ENCODE measurements around the gene ACTN3.
A peak's percentile ranks its signal among the peaks of the same experiment; 100 is the strongest.
"Not testable (repeated sequence)": the region's sequence is repeated elsewhere in the genome, so short reads cannot be mapped to it uniquely, and the experiment has no call there.

Gene ACTN3

DNA sequence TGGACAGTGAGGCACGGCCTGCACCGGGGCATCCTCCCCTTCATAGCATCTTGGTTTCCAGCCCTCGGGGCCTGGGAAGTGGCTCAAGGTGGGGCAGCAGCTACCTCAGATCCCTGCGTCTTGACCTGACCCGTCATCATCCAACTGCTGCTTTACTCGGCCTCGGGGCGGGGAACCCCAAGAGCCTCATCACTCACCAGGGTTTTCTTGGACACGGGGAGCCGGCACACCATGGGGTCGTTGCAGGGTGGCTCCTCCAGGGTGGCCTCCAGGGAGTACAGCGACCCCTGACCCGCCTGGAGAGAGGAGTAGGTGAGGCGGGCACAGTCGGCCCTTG is 21.1 kb downstream of the ACTN3 start:
- DNase-seq: no peak

DNA sequence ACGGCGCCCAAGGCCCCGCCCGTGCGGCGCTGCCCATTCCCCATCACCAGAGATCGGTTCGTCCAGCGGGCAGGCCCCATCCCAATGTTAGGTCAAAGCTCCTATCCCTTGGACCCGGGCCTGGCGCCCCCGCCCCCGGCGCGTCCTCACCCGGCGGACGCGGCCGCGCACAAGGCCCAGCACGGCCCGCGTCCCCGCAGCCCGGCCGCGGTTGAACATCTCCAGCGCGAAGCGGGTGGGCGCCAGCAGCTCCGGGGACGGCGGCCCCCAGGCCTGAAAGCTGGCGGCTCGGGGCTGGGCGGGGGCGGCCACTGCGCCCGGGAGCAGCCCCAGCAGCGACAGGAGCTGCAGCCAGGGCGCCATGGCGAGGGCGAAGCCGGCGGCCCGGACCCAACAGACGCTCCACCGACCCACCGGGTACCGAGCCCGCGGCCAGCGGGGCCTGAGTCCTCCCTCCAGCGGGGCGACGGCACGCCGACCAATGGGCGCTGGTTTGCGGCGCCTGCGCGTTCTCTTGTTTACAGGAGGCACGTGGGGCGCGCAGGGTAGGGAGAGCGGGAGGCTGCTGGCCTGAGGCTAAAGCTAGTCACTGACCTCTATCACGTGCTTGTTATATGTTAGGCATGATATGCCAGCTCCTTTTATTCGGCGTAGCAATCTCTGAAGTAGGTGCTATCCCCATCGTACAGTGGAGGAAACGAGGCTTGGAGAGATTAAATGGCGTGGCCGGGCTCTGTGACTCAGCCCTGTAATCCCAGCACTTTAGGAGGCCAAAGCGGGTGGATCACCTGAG is 21.6 kb downstream of the ACTN3 start, which contains the start of gene CTSF:
CTSF (minus strand) TSS at position 483 of the 793 bp plus-strand sequence; CDS start at position 363, 120 bp downstream.
- DNase-seq: peak; percentile 64

DNA sequence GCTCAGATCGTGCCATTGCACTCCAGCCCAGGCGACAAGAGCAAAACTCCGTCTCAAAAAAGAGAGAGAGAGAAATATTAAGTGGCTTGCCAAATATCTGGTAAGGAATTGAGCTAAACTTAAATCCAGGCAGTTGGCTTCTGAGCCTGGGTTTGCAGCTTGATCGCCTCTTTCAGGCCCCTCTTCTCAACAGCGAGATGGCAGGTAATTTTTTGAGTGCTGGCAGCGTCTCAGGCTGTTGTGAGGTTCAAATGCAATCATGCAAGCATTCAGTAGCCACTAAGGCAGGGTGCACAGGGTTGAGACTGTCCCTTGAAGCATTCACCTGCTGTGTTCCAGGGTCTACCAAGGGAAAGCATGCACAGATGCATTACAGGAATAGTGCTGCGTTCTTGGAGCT is 22.4 kb downstream of the ACTN3 start:
- no peak for DNase-seq

DNA sequence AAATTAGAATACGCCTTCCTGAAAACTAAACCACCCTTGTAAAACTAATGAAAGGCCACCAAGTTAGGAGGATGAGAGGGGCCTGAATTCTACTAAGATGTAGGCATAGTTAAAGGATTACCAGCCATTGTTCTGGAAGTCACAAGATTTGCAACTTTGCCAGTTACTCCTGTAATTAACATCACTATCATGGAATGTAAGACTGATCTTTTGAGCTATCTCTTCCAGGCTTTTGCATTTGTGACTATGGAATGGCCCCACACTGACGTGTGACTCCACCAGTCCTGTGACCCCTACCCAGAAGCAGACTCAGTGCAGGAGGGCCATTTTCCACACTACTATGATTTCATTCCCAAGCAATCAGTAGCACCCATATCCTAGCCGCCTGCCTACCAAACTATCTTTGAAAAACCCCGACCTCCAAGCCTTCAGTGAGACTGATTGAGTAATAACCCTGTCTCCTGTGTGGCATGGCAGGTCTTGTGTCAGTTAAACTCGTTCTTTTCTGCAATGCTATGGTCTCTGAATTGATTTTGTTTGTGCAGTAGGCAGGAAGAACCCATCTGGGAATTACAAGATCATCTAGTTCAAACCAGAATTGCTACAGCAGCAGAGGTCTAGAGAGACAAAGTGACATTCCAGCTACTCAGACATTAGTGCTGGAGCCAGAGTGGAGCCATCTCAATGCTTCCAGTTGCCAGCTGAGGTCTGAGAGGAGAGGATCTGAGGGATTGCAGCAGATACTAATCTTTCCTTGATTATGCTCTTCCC is 23.6 kb downstream of the ACTN3 start:
- no peak for DNase-seq

DNA sequence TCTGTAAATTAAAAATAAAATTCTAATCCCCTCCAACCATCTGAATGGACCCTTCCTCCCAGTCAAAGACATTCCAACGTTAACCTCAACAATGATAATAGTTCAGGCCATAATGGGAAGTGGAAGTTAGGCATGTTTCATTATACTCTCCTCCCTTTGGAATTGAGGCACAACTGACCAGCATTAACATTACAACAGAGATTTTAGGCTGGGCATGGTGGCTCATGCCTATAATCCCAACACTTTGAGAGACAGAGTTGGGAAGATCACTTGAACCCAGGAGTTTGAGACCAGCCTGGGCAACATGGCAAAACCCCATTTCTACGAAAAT is 24.1 kb downstream of the ACTN3 start:
- DNase-seq: no peak

DNA sequence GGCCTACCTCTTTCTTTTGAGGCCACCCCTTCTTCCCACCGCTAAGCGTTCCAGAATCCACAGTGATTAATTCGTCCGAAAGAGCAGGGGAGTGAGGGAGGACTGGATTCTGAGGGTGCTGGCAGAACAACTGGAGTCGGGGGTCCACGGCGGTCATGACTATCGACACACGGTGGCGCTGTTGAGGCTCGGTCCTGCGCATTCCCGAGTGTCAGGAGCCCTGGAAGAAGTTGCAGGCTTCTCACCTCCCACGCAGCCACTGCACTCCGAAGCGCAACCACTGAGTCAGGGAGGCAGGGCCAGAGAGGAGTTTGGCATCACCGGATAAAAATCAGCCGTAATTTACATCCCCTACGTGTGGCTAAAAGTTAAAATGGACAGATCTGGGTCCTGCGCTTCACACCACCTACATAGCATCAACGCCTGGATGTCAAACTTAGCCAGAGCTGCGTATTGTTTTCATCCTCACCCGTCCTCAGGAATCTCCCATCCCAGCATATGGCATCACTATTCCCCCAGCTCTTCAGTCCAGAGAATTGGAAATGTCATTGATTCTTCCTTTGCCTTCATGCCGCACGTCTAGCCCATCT is 32.4 kb downstream of the ACTN3 start:
- DNase-seq: peak; percentile 65

DNA sequence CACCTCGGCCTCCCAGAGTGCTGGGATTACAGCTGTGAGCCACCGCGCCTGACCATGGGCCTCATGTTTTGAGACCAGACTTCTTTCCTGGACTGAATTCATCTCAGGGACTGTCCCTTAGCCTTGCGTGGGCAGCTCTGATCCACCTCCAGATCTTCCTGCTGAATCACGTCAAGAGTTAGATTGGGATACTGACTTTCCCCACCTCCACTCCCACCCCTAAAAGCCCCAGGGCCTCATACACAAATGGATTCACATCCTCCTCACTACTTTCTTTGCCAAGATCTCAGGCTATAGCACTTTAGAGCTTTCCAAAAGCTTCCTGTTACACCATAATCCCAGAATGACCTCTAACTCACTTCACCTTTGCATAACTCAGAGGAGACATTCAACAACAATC is 34.1 kb downstream of the ACTN3 start:
- DNase-seq: no peak

DNA sequence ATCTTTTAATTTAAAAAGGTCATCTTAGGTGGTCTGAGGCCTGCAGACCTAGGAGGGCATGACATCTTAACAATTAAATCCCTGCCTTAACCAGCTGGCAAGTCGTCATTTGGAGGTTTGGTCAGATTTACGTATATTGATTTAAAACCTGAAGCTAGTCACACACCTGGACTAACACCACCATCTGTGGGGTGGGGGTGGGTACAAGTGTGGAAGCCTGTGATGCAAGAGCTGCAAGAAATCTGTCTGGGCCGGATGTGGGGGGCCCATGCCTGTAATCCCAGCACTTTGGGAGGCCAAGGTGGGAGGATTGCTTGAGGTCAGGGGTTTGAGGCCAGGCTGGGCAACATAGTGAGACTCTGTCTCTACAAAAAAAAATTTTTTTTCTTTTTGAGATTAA is 34.6 kb downstream of the ACTN3 start:
- DNase-seq: no peak

DNA sequence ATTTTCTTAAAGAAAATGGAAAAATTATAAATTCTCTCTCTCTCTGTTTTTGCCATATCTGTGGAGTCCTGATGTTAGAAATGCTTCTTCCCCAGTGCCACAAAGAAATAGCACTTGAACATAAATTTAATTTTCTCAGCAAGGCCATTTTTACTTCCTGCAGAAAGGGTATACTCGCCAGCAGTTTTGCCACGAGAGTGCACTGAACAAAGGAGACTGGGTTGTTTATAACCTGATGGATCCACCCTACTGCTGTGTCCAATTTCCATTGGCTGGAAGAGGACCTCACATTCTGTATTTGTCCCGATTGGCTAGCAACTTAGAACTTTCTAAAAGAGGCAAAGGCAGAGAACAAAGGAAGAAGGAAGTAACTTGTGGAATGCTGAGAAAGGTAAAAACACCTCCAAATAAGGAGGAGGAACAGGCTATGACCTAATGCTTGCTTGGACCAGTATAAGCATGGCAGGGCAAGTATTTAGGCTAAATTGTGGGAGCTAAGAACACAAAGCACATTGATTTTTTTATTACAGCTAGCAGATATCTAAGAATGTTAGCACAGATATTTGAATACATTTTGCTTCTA is 36.0 kb downstream of the ACTN3 start:
- not testable (repeated sequence) for DNase-seq

DNA sequence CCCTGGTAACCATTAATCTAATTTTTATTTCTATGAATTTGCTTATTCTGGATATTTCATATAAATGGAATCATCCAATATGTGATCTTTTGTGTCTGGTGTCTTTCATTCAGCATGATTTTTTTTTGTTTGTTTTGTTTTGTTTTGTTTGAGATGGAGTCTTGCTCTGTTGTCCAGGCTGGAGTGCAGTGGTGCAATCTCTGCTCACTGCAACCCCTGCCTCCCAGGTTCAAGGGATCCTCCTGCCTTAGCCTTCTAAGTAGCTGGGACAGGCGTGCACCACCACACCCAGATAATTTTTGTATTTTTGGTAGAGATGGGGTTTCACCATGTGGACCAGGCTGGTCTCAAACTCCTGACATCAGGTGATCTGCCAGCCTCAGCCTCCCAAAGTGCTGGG is 38.7 kb downstream of the ACTN3 start:
- DNase-seq: not testable (repeated sequence)

DNA sequence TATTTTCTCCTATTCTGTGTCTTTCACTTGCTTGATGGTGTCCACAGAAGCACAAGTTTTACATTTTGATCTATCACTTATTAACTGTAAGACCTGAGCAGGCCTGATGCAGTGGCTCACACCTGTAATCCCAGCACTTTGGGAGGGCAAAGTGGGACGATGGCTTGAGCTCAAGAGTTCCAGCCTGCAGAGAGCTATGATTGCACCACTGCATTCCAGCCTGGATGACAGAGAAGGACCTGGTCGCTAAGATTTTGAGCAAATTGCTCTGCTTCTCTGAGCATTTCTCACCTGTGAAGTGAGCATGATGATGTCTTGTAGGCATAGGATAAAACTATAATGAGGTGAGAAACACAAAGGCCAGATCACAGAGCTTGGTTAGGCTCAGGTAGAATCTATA is 39.4 kb downstream of the ACTN3 start:
- no peak for DNase-seq

DNA sequence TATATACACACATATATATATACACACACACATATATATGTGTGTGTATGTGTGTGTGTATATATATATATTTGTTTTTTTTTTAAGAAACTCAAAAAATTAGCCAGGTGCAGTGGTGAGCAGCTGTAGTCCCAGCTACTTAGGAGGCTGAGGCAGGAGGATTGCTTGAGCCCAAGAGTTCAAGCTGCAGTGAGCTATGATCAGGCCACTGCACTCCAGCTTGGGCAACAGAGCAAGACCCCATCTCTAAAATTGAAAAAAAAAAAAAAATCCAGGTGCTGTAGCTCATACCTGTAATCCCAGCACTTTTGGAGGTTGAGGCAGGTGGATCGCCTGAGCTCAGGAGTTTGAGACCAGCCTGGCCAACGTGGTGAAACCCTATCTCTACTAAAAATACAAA is 42.6 kb downstream of the ACTN3 start:
- not testable (repeated sequence) for DNase-seq

DNA sequence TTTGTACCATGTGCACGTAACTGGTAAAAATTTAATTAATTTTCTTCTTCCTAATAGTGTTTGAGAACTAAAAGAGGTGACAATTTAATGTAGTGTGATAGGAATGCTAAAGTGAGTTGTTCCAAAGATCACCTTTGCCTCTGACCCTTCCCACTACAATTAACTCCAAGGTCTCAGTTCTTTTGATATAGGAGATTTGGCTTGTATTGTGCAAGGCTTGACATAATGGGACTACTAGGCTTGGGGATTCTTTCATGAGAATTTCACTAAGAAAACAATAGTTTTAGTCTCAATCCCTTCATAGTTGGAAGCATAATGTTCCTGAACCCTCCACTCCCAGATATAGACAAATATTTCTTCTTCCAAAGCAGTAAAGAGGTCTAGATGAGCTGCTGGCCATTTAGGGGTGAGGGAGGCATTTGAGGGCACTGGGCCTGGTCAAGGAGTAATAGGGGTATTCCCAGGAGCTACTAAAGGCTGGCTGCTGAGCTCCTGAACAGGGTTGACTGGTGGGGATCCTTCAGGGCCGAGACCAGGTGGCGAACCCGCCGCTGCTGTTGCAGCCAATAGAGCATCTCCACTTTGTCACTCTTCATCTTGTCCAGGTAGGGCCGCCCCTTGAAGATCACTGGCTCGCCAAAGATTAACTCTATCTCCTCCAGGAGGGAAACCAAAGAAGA is 43.4 kb downstream of the ACTN3 start:
- no peak for DNase-seq

DNA sequence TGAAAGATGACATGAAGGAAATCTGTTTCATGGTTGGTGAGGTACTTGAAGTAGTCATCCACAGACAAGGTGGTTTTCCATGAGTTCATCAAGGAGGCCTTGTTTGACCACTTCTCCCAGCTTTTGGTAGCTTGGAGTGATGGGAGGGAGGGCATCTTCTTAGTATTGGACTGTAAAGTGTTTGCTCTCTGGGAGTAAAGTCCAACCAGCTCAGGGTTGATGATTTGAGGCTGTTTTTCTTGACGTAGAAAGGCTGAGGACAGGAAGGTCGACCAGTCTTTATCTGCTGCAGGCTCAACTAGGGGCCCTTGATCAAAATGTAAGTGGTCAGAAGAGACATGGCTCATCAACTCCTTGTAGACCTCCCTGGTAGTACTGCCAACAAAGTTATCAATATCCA is 44.5 kb downstream of the ACTN3 start:
- no peak for DNase-seq

DNA sequence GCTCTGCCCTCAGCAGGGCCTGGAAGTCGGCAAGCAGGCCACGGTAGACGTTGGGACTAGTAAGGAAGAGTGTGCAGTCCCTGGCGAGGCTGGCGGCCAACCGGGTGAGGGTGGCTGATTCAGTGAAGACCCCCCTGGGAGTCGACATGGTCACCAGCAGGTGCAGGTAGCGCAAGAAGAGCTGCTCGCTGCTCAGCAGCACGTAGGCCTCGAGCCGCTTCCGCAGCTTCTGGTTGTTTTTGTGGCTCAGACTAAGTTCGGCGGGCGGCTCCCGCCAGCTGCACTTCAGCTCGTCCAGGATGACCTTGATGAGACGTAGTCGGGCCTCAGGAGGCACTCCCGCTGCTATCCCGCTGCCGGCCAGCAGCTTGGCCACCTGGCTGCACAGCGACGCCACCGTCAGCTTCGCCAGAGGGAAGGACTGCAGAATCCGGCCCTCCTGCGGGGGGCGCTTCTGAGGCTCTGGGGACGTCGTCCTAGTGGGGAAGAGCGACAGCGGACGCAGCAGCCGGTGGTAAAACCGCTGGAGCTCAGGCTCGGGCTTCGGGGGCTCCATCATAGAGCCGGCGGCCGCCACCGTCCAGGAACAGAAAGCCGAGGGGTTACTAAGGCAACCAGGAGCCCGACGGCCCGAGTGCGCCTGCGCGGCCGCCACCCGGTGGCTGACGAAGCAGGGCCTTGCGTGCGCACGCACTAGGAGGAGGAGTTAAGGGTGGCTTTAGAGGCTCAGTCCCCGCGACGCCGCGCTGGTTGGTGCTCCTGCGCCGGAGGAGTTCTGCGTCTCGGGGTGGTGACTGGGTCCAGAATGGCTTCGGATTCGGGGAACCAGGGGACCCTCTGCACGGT is 46.0 kb downstream of the ACTN3 start, which contains the start of the genes CCDC87 and CCS:
CCDC87 (minus strand) TSS at position 607 of the 846 bp plus-strand sequence; CDS start at position 559, 48 bp downstream.
CCS (plus strand) TSS at position 729 of the 846 bp plus-strand sequence; CDS start at position 806, 77 bp downstream.
- peak; percentile 93 for DNase-seq

DNA sequence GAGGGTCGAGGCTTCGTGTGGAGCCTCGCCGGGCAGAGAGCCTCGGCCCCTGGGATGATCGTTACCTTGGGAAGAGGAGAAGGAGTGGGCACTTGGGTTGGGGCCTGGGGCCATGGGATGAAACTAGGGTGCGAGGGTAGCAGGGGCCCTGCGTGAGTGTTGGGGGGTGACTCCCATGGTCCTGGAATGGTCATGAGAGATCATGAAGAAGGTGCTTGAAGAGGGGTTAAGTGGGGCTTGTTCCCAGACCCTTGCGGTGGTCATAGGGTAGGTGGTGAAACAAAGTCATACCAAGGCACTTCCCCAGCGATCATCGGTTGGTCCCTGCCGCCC is 46.6 kb downstream of the ACTN3 start:
- DNase-seq: no peak

DNA sequence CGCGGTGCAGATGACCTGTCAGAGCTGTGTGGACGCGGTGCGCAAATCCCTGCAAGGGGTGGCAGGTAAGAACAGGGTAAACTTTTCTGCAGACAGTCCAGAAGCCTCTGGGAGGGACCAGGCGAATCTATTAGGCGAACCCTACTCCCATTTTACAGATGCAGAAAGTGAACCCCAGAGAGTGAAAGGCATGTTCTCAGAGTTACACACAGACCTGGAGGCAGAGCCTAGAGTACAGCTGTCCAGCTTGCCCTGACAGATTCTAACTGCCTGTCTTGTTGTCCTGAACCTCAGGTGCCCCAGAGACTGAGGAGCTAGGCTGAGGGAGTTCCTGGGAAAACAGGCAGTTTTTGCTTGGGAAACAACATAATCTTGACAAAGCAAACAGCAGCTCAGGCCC is 46.9 kb downstream of the ACTN3 start:
- no peak for DNase-seq

DNA sequence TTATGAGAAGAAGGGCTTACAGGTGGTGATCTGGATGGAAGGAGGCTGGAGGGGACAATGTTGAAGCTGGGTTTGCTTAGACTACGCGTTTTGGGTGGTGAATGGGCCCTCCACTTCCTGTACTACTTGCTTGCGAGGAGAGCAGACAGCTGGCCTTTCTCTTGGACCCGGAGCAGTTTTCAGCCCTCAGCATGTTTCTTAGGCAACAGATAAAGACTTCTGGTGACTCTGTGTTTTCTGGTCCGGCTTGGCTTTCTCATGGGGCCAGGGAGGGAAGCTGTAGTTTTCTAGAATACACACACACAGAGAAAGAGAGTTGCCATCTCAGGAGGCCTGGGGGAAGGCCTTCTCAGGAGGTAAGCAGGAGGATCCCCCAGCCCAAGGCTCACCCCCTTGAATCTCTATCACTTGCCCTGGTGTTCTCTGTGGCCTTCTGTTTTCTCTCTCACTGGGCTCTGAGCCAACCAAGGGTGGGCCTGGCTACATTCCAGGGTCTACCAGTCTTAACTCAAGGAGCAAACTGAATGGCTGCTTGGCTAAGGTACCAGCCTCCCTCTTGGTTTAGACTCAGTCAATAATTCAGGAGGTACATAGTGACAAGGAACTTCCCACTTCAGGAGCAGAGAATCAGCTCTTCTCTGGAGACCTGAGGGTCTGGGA is 48.7 kb downstream of the ACTN3 start:
- no peak for DNase-seq

DNA sequence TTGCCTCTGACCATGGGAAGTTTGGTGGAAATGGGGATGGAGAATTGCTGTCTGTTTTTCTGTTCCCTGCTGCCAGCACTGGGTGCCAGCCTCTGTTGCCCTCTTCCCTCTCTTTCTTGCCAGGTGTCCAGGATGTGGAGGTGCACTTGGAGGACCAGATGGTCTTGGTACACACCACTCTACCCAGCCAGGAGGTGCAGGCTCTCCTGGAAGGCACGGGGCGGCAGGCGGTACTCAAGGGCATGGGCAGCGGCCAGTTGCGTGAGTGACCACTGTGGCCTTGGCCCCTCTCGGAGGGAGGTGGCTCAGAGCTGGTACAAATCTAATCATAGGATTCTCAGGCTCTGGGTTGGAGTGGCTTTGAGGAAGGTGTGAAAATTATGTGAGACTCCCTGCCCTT is 52.3 kb downstream of the ACTN3 start:
- no peak for DNase-seq

DNA sequence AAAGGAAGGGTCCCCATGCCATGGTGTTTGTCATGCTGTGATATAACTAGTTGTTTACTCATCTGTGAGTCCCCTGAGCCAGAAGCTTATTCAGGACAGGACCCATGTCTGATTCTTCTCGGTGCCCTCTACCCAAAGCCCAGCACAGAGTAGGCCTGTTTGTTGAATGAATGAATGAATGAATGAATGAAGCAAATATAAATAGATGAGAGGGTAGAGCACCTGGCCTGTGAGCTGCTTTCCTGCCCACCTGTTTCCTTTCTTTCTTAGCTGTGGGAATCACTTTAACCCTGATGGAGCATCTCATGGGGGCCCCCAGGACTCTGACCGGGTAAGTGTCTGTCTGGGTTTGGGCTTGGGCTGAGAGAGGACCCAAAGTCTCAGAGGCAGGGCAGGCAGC is 53.5 kb downstream of the ACTN3 start:
- no peak for DNase-seq

DNA sequence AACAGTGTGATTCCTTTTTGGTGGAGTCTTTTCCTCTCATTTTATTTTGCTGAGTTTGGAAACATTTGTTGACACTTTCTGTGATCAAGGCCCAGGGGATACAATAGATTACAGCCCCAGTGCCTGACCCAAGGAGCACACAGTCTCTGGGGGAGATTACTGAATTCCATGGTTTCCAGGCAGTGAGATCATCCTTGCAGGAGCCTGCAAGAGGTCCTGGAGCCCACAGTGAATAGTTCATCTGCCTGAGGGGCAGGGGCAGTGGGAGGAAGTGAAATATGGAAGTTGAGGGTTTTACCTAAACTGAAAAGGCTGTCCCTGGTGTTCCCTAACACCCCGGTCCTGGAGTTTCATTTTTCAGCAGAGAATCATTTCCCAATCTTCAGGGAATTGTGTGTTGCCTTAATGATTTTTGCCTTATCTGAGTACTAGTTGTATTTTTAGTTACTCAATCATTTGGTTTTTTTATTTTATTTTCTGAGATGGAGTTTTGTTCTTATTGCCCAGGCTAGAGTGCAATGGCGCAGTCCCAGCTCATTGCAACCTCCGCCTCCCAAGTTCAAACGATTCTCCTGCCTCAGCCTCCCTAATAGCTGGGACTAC is 54.0 kb downstream of the ACTN3 start:
- DNase-seq: no peak

Data from fibroblast of skin of right quadriceps (primary cell).